Activated gamma-delta T cell treated with anti-CD3 and anti-CD28 coated beads, Interleukin-2, amount 50 U/mL, for 16 hours (primary cell): ENCODE measurements around the gene NINJ2.

Source experiments
- DNase-seq: peaks from one replicate; pipeline ENCODE4 v3.0.0-alpha.2; 2020; ENCODE audit warnings: low read depth

Gene NINJ2

GRCh38 chr12:527729-528128 is 135.5 kb downstream of the NINJ2 start:
- DNase-seq: no peak

DNA sequence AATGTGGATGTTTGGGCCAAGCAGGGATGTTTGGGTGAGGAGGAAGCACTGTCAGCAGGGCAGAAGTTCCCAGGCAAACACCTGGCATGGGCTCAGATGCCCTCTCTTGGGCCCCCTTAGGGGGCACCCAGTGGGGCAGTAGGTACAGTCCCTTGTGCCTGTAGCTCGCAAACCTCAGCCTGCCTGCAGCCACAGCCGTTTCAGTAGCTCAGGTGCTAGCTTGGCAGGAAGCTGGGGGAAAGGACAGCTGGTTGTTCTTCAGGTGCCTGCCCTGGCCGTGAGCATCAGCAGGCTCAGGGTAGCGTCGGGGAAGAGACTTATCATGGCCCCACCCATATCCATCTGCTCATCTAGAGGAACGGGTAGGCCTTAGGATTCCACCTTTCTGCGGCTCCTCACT is 136.0 kb downstream of the NINJ2 start:
- DNase-seq: no peak

GRCh38 chr12:526089-526488 is 137.2 kb downstream of the NINJ2 start:
- DNase-seq: no peak

GRCh38 chr12:524167-524951 is 138.9 kb downstream of the NINJ2 start:
- no peak for DNase-seq

DNA sequence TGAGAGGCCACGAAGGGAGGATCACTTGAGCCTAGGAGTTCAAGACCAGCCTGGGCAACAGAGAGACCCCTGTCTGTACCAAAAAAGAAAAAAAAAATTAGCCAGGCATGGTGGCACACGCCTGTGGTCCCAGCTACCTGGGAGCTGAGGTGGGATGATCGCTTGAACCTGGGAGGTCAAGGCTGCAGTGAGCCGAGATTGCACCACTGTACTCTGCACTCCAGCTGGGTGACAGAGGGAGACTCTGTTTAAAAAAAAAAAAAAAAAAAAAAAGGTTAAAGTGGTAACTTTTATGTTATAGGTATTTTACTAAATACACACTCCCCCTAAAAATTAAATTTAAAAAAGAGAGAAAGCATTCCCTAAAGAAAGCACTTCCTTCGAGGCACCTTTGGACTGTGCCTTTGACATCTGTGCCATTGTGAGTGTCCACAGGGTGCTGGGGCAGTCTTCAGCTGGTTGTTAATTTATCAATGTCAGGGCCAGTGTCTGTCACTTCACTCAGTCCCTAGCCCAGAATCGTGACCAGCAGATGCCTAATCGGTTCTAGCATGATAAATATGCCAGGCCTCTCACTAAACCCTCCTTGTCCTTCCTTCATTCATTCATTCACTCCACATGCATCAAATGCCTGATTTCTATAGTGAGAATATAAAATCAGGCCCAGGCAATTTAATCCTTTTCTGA is 140.4 kb downstream of the NINJ2 start:
- DNase-seq: no peak

- DNase-seq: no peak
These were observed 143.1 kb downstream of the NINJ2 start for GRCh38 chr12:520119-520518.

- DNase-seq: no peak
These were observed 145.7 kb downstream of the NINJ2 start for GRCh38 chr12:517538-517937.
